Spleen (tissue), 11 donors: ENCODE results near the gene UCKL1. TPM values are rescaled to one million over a fixed set of nuclear protein-coding genes. Genes with fewer than 3 reads are reported as not detected.

ENCODE experiments used
- DNase-seq: peaks from one replicate; pipeline ENCODE4 v3.0.0-alpha.2; 2020
- H3K27ac ChIP-seq, 8 donors: fragments of 200-600 bp; sonication (generic) in 7 of 8; 1 replicate in 4 of 8; 2 replicates in 4 of 8; pipeline versions ENCODE4 v1.5.0 to v1.8.0; 2016 to 2021; ENCODE audit warnings: inconsistent platforms in 4 of 8, mild to moderate bottlenecking in 4 of 8, moderate library complexity in 1 of 8
- H3K27me3 ChIP-seq, 7 donors: fragments of 200-600 bp; sonication (generic) in 6 of 7; replicated peaks in 1 of 7; 1 replicate in 4 of 7; 2 replicates in 3 of 7; pipeline versions ENCODE4 v1.5.0 to v1.8.0; 2016 to 2021; ENCODE audit warnings: inconsistent platforms in 3 of 7, mild to moderate bottlenecking in 1 of 7
- H3K36me3 ChIP-seq, 6 donors: fragments of 200-600 bp; sonication (generic) in 5 of 6; 1 replicate in 4 of 6; 2 replicates in 2 of 6; pipeline versions ENCODE4 v1.5.0 to v1.8.0; 2016 to 2021; ENCODE audit warnings: inconsistent platforms in 2 of 6
- H3K4me1 ChIP-seq, 6 donors: fragments of 200-600 bp; sonication (generic) in 5 of 6; 1 replicate in 3 of 6; 2 replicates in 3 of 6; pipeline versions ENCODE4 v1.5.0 to v1.8.0; 2016 to 2021; ENCODE audit warnings: inconsistent platforms in 3 of 6
- H3K4me3 ChIP-seq, 8 donors: fragments of 200-600 bp; sonication (generic) in 7 of 8; 1 replicate in 4 of 8; 2 replicates in 4 of 8; pipeline versions ENCODE4 v1.5.0 to v1.8.0; 2016 to 2021; ENCODE audit warnings: inconsistent platforms in 4 of 8, mild to moderate bottlenecking in 4 of 8, moderate library complexity in 2 of 8
- H3K9me3 ChIP-seq, 8 donors: fragments of 200-600 bp; sonication (generic) in 7 of 8; 1 replicate in 4 of 8; 2 replicates in 4 of 8; pipeline versions ENCODE4 v1.5.0 to v1.8.0; 2016 to 2021; ENCODE audit warnings: inconsistent platforms in 4 of 8
- CTCF ChIP-seq, 11 experiments: fragments of 200-600 bp in 7 of 11; fragments of 450-650 bp in 4 of 11; sonication (generic) in 4 of 11; IDR thresholded peaks in 8 of 11; conservative IDR thresholded peaks in 3 of 11; 1 replicate in 7 of 11; 2 replicates in 4 of 11; pipeline versions ENCODE4 v1.4.0 to v1.8.0; 2016 to 2021; ENCODE audit warnings: antibody characterized with exemption in 11 of 11, inconsistent platforms in 4 of 11, mild to moderate bottlenecking in 1 of 11
- POLR2A ChIP-seq, 3 donors: fragments of 450-650 bp; IDR thresholded peaks; one replicate each; pipeline ENCODE4 v1.5.1; 2017; ENCODE audit warnings: antibody characterized with exemption in 3 of 3, mild to moderate bottlenecking in 1 of 3
- POLR2AphosphoS5 ChIP-seq, 3 donors: sonication (generic); formaldehyde crosslinking; IDR thresholded peaks; one replicate each; pipeline ENCODE4 v1.5.1; 2017; ENCODE audit warnings: antibody characterized with exemption in 3 of 3
- WGBS, 5 donors: extraction: QIAGEN DNeasy Blood & Tissue Kit in 3 of 5; methylation state at CpG; one replicate each; pipeline versions ENCODE4 v1.1.5 to v1.1.7; 2013 to 2018; 5-methylcytosine and 5-hydroxymethylcytosine counted together
- intact Hi-C: fragments of 100-400 bp; cut with DNase I; formaldehyde crosslinking; loops from one replicate; pipeline ENCODE4 v1.15.0; 2023; ENCODE audit warnings: low total_unique reads
- polyA plus RNA-seq, 3 donors: library from polyadenylated mRNA; stranded (reverse); fragments of 200-250 nt; gene quantifications; one replicate each; pipeline ENCODE4 v1.2.1, GENCODE V29; 2013
- total RNA-seq, 7 donors: library from RNA; depleted of rRNA in 3 of 7; stranded (reverse); fragments of >200 nt in 3 of 7; fragmentation: NEBNext Ultra II Directional in 4 of 7; extraction: Animal tissue kit (Norgen Biotek cat#: 25700) in 4 of 7; gene quantifications; one replicate each; pipeline versions ENCODE4 v1.1.0 to v1.2.1, GENCODE V29; 2016 to 2021
- donor health status: healthy with polysubstance abuse.
- donor health status: DM: no; HTN: no; CAD: no; lungs with moderate emphysema.
- donor health status: DM: no; HTN: no; CAD: no.
- donor health status: Bipolar disorder and iron deficiency.
- donor health status: healthy.
- donor health status: DM: no; HTN: no; CAD: no.
- donor health status: DM: yes; HTN: yes; CAD: no.

UCKL1 gene
- total and polyA plus RNA-seq, 10 donors, result 34.2 to 68.0 (median 49.1) TPM

GRCh38 chr20:64001607-64002011 lies 45.4 kb upstream of the UCKL1 start:
- H3K27ac ChIP-seq, result no peak overlapping the region
- H3K4me3 ChIP-seq, result no peak overlapping the region
- TF ChIP-seq CTCF (IDR thresholded peaks at IDR 0.05 in 8 of 11, conservative IDR thresholded peaks at IDR 0.05 in 3 of 11) (no peak), POLR2A (IDR thresholded peaks at IDR 0.05) (no peak), POLR2AphosphoS5 (IDR thresholded peaks at IDR 0.05) (no peak)
- no peaks in the 10 kb centered on the region for H3K27me3 ChIP-seq
- H3K9me3 ChIP-seq, result no peaks in the 10 kb centered on the region
- peaks cover 2 to 100% (median 100%) of the 10 kb centered on the region in 6 donors for H3K36me3 ChIP-seq
- 86 to 91% (median 89%) methylated on average over 9 to 11 of the region's 11 CpGs for WGBS, 5 donors
- peaks cover 0 to 11% (median 0%) of the 10 kb centered on the region in 6 donors for H3K4me1 ChIP-seq
- intact Hi-C loops, result no loop called here
- no peak for DNase-seq

- Histone ChIP-seq H3K27ac (no peak overlapping the region), H3K27me3 (no peaks in the 10 kb centered on the region), H3K36me3 (peaks cover 2 to 100% (median 100%) of the 10 kb centered on the region in 6 donors), H3K4me1 (peaks cover 0 to 11% (median 0%) of the 10 kb centered on the region in 6 donors), H3K4me3 (no peak overlapping the region), H3K9me3 (no peaks in the 10 kb centered on the region)
- intact Hi-C loops, result no loop called here
- TF ChIP-seq POLR2A (IDR thresholded peaks at IDR 0.05) (no peak), POLR2AphosphoS5 (IDR thresholded peaks at IDR 0.05) (no peak), CTCF (IDR thresholded peaks at IDR 0.05 in 8 of 11, conservative IDR thresholded peaks at IDR 0.05 in 3 of 11) (no peak)
- no peak for DNase-seq
- 94 to 97% (median 95%) methylated on average over 12 of the region's 12 CpGs for WGBS, 5 donors
These were observed 44.7 kb upstream of the UCKL1 start for GRCh38 chr20:64000906-64001305.

GRCh38 chr20:63982937-63983336 lies 26.7 kb upstream of the UCKL1 start:
- 89 to 97% (median 91%) methylated on average over 14 of the region's 14 CpGs for WGBS, 5 donors

More at GRCh38 chr20:63982937-63983336, 26.7 kb upstream of the UCKL1 start:
- no peak for DNase-seq
- Histone ChIP-seq H3K4me1 (peaks cover 40 to 63% (median 48%) of the 10 kb centered on the region in 6 donors), H3K36me3 (peaks cover 0 to 55% (median 53%) of the 10 kb centered on the region in 6 donors), H3K27ac (no peak overlapping the region), H3K9me3 (no peaks in the 10 kb centered on the region), H3K27me3 (no peaks in the 10 kb centered on the region), H3K4me3 (no peak overlapping the region)
- TF ChIP-seq POLR2A (IDR thresholded peaks at IDR 0.05) (no peak), POLR2AphosphoS5 (IDR thresholded peaks at IDR 0.05) (no peak), CTCF (IDR thresholded peaks at IDR 0.05 in 8 of 11, conservative IDR thresholded peaks at IDR 0.05 in 3 of 11) (no peak)
- intact Hi-C loops, result loop anchor here (5.0 to 10.0 kb wide), 2 partner anchors 52 to 79 kb away; partner anchors contain the start of genes C20orf204 and TCEA2
